HUDEP-2 (cell line): ENCODE results near the gene NFYB.
"Not testable (repeated sequence)": the region's sequence is repeated elsewhere in the genome, so short reads cannot be mapped to it uniquely, and the experiment has no call there.

ENCODE experiments used
- DNase-seq, 76 experiments: peaks; one replicate each; lab custom pipeline; 2025; ENCODE audit not compliant: unreplicated experiment in 76 of 76; lab: John Stamatoyannopoulos, UW

NFYB gene

DNA sequence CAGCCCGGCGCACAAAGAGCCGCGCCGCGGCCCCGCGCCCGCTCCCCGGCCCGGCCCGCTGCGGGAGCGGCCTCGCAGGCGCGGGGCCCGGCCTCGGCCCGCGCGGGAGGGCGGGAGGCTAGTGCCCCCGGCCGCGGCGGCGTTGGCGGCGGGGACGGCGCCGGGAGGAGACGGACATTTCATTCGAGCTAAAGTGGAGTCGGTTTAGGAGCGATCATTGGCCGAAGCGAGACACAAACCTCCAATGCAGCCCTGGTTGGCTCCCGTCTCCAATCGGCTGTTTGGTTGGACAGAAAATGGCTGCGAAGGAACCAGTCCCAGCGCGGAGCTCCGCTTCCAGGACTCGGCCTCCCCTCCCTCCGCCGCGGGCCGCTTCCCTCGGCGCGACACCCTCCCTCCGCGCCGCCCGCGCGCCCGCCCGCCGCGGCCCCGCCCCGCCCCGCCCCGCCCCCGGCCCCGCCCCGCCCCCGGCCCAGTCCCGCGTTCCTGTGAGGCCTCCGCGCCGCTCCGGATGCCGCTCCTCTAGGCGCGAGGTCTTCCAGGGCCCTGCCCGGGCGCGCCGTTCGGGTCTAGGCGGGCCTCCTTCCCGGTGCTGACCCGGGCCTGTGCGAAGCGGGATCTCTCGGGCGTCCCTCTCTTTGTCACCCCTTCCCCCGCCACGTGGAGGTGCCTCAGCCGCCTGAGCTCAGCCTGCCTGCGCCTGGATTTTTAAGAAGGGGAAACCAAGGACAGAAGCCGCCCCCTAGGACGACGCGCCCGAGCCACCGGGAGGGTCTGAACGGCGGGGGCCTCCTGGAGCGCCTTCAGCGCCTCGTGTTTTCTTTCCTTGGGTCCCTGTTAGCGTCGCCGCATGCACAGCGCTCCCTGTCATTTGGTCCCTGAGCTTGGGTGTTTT is at the start of gene NFYB:
TSS of gene NFYB (minus strand) at position 309 of the 895 bp plus-strand sequence. CDS start 2,757 bp downstream, outside the sequence.
- DNase-seq: peak in 75 of 76 experiments; percentile 42 to 94 (median 85)

DNA sequence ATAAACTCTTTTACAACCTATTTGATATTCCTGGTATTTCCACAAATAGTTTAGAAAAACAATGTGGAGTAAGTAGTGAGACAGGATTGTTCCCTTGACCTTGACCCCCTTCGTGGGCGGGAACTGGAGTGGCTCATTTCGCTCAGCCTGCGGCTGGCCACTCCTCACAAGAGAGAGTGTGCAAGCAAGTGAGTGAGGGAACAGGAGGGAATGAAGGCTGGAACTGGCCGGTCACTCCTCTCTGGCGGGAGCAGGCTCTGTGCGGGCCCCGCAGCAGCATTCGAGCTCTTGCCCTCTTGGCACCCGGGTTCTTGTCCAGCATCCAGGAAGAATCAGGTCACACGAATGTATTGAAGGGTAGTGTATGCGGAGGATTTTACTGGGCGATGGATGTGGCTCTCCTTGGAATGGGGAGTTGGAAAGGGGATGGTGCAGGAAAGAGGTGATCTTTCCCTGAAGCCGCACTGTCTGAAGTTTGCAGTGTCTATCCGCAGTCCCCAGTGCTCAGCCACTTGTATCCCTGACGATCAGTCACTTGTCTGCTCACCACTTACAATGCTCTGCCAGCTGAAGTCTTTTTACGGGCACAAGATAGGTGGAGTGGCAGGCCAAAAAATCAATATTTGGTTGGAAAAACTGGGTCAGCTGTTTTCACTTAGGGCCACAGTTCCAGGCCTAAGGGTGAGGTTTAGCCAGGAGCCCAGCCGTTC is 49.6 kb upstream of the NFYB start:
- DNase-seq: no peak

DNA sequence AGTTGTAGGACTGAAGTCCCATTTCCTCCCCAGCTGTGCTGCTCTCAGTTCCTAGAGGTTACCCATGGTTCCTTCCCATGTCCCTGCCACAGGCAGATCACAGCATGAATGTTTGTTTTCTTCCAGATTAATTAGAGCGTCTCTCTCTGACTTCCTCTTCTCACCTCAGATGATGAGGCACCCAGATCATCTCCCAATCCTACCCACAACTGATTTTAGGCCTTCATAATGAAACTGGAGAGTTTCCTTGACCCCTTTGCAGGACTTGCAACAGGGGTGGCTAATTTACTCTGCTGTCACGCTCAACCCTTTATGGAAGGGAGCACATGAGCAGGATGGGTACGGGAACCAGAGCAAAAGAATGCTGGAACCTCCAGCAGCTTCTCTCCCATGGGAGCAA is 45.4 kb upstream of the NFYB start:
- no peak for DNase-seq

GRCh38 chr12:104182621-104183378 is 44.8 kb upstream of the NFYB start:
- no peak for DNase-seq

- DNase-seq: no peak
Measured at GRCh38 chr12:104182144-104182543, 44.1 kb upstream of the NFYB start.

DNA sequence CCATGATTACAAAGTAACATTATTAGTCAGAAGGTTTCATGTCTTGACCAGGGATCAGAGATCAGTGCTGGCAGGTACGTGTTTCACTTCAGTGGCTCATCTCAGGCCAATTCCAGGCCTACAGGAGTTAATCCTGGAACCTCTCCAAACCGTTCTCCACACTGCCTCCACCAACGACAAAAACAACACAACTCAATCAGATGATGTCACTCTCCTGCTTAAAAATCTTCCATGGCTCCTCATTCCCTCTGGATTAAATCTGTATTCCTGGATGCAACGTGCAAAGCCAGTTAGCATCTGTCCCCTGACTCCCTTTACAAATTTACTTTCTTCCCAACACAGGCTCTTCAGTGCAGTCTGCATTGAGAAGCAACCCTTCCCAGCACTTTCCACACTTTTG is 43.3 kb upstream of the NFYB start:
- no peak for DNase-seq

GRCh38 chr12:104180374-104180773 is 42.4 kb upstream of the NFYB start:
- no peak for DNase-seq

- DNase-seq: peak in 50 of 76 experiments; percentile 3 to 65 (median 29)
Measured at GRCh38 chr12:104177663-104178501, 39.9 kb upstream of the NFYB start.

GRCh38 chr12:104177336-104177662 is 39.3 kb upstream of the NFYB start:
- DNase-seq: no peak

DNA sequence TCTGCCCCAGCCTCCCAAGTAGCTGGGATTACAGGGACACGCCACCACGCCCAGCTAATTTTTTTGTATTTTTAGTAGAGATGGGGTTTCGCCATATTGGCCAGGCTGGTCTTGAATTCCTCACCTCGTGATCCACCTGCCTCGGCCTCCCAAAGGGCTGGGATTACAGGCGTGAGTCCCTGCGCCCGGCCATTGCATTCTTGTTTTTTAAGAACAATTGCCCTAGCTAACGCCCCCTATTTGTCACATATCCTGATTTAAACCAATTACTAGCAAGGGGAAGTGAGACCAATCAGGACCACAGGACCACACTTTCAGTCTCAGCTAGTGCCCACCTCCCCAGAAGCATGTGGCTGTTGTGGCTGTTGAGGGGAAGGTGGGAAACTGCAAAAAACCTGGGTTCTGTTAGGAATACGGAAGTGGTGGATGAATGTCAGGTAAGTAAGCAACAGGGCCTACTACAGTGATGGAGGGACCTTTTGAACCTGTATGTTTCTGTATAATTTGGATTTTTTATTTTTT is 37.8 kb upstream of the NFYB start:
- DNase-seq: no peak

- not testable (repeated sequence) for DNase-seq
Measured at GRCh38 chr12:104173804-104174203, 35.8 kb upstream of the NFYB start.

GRCh38 chr12:104172570-104172947 is 34.5 kb upstream of the NFYB start:
- DNase-seq: no peak

DNA sequence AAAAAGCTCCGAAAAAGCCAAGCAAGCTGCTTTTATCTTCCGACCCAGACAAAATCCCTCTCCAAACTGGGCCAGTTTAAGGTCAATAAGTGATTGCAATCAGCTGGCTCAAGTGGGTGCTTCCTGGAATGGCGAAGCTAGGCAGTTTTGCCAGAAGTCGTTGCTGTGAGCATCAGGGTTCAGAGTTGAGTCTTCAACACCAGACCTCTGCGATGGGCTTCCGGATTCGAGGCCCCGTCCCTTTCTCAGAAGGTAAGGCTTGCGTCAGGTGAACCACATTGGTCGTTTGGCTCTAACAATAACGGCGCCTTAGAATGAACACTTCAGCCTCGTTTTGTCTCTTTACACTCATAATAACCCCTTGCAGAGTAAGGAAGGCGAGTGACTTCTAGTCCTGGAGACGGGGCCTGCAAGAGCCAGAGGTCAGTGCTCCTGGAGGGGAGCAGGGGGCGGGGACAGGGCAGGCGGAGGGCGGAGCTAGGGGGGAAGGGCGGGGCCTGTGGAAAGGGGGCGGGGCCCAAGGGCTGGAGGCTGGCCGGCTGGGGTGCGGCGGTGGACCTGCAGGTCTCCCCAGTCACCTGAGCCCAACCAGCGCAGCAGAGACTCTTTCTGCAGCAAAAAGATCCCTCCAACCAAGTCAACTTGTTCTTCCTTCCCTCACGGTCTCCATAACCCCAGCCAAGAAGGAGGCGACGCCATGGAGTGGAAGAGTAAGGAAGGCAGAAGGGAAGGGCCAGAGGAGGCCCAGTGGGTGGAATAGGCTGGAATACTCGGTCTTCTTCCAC is 34.0 kb upstream of the NFYB start:
- peak in 9 of 76 experiments; percentile 2 to 41 (median 19) for DNase-seq

GRCh38 chr12:104168596-104168995 is 30.6 kb upstream of the NFYB start:
- no peak for DNase-seq

GRCh38 chr12:104167519-104168458 is 29.8 kb upstream of the NFYB start:
- no peak for DNase-seq

- DNase-seq: no peak
Measured at GRCh38 chr12:104166465-104166864, 28.5 kb upstream of the NFYB start.

- DNase-seq: no peak
Measured at GRCh38 chr12:104165801-104166200, 27.8 kb upstream of the NFYB start.

- DNase-seq: no peak
Measured at GRCh38 chr12:104164634-104165033, 26.6 kb upstream of the NFYB start.
